Measurements from ENCODE around the gene TMSB4X.

TMSB4X gene

DNA sequence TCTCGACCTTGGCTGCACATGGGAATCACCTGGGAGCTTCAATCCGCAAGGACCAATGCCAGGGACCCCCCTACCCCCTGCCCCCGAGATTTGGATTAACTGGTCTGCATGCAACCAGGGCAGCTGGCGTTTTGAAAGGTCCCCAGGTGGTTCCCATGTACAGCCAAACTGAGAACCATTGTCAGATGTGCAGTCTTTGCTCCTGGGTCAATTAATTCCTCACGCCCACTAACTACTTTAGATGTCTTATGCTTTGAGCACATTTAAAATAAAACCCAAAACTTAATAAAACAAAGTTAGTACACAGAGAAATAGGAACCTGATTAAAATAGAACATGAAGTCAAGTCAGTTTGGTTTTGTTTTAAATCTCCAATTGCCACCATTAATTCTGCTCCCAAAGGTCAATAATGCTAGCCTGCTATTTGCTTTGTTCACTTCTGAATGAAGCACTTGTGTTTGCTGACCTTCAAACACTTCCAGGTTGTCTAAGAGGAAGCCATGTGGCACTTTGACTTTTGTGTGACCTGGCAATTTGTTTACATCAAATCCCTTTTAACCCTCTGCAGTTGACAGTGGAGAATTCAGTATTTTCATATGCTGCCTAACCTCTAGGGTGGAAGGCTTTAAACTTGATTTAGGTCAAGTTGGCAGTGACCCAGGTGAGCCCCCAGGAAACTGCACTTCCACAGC, 27.2 kb upstream of the TMSB4X start:
- Histone ChIP-seq H3K4me1 (ENCODE audit: control insufficient read depth, insufficient read depth, low read length) (peaks cover 6% of the 10 kb centered on the region), H3K9ac (ENCODE audit: low read depth, low read length) (no peak overlapping the region), H3K4me3 (ENCODE audit: low read depth, low read length) (no peak overlapping the region), H3K27me3 (ENCODE audit: control insufficient read depth, insufficient read depth, low read length) (no peaks in the 10 kb centered on the region), H3K36me3 (ENCODE audit: control insufficient read depth, insufficient read depth, low read length) (no peaks in the 10 kb centered on the region), H3K9me3 (ENCODE audit: control insufficient read depth, insufficient read depth, low read length) (no peaks in the 10 kb centered on the region)

DNA sequence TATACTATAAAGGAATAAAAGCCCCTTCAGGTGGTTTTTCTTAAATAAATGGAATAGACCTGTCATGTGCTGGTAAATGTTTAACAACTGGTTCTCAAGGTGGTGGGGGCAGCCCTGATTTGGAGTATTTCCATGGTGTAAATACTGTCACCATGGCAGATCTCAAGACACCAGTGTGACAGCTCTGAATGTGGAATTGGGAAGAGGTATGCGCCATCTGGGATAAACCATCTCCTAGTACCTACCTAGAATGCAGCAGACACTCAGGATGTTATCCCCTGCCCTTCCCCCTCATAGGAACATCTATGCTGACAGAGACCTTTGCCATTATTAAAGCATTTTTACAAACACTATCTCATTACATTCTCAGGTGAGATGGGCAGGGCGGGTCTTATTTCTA, 26.4 kb upstream of the TMSB4X start:
- H3K4me1 ChIP-seq (ENCODE audit: control insufficient read depth, insufficient read depth, low read length), result peaks cover 6% of the 10 kb centered on the region
- H3K27me3 ChIP-seq (ENCODE audit: control insufficient read depth, insufficient read depth, low read length), result no peaks in the 10 kb centered on the region
- no peak overlapping the region for H3K4me3 ChIP-seq (ENCODE audit: low read depth, low read length)
- H3K9me3 ChIP-seq (ENCODE audit: control insufficient read depth, insufficient read depth, low read length), result no peaks in the 10 kb centered on the region
- H3K36me3 ChIP-seq (ENCODE audit: control insufficient read depth, insufficient read depth, low read length), result no peaks in the 10 kb centered on the region
- H3K9ac ChIP-seq (ENCODE audit: low read depth, low read length), result no peak overlapping the region

DNA sequence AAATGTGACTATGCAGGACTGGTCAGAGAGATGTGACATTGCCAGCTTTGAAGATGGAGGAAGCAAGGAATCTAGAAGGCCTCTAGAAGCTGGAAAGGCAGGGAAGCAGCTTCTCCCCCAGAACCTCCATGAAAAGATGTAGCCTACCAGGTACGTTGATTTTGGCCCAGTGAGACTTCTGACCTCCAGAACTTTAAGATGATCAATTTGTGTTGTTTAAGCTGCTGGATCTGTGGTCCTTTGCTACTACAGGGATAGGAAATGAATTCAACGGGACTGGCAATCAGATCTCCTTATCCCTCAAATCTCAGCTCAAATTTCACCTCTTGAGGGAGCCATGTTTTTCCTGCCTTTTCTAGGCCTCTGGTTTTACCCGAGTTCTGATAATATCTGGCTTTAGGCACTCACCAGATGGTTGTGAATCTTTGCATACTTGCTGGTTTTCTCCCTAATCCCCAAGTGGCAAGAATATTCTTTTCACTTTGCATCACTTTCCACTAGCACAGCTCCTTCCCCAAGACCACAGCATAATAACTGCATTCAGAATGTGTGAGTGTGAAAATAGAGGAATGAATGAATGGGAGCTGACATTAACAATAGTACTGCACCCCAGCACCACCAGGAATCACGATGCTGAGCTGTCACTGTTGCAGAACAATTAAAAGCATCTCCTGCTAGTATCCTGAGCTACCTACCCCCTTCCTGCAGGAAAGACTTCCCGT, 25.5 kb upstream of the TMSB4X start:
- H3K9ac ChIP-seq (ENCODE audit: low read depth, low read length), result no peak overlapping the region
- H3K4me1 ChIP-seq (ENCODE audit: control insufficient read depth, insufficient read depth, low read length), result peaks cover 6% of the 10 kb centered on the region
- H3K4me3 ChIP-seq (ENCODE audit: low read depth, low read length), result no peak overlapping the region
- no peaks in the 10 kb centered on the region for H3K9me3 ChIP-seq (ENCODE audit: control insufficient read depth, insufficient read depth, low read length)
- H3K36me3 ChIP-seq (ENCODE audit: control insufficient read depth, insufficient read depth, low read length), result no peaks in the 10 kb centered on the region
- no peaks in the 10 kb centered on the region for H3K27me3 ChIP-seq (ENCODE audit: control insufficient read depth, insufficient read depth, low read length)

DNA sequence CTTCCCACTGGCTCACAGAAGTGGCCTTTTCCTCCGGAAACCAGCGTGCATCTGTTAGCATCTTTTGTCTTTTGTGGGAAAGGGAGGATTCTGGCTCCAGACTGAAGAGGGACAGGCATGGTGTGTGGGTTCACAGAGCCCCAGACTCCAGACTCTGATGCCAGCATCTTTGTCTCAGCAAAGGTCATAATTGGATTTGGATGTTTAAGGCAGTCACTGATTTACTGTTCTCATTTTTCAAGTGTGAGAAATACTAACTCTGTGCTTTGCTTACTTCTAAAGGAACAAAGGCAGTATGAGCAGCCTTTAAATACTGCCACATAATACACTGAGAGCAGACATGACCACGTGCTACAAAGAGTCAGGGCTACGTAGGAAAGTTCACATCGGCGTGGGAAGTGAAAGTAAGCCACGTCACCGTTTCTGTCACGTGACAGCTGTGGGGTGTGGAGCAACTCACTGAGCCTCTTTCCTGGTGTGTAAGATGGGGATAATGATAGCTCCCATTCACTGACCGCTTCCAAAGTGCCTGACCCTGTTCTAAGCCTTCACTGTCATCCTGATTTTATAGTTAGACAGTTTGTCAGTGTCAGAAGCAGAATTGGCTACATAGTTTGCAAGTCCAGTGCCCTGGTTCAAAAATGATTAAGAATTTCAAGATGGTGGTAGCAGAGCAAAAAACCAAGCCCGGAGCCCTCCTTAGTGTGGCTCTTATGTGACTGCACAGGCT, 24.8 kb upstream of the TMSB4X start:
- peaks cover 6% of the 10 kb centered on the region for H3K4me1 ChIP-seq (ENCODE audit: control insufficient read depth, insufficient read depth, low read length)
- H3K9ac ChIP-seq (ENCODE audit: low read depth, low read length), result no peak overlapping the region
- no peaks in the 10 kb centered on the region for H3K9me3 ChIP-seq (ENCODE audit: control insufficient read depth, insufficient read depth, low read length)
- H3K27me3 ChIP-seq (ENCODE audit: control insufficient read depth, insufficient read depth, low read length), result no peaks in the 10 kb centered on the region
- H3K4me3 ChIP-seq (ENCODE audit: low read depth, low read length), result no peak overlapping the region
- H3K36me3 ChIP-seq (ENCODE audit: control insufficient read depth, insufficient read depth, low read length), result no peaks in the 10 kb centered on the region

DNA sequence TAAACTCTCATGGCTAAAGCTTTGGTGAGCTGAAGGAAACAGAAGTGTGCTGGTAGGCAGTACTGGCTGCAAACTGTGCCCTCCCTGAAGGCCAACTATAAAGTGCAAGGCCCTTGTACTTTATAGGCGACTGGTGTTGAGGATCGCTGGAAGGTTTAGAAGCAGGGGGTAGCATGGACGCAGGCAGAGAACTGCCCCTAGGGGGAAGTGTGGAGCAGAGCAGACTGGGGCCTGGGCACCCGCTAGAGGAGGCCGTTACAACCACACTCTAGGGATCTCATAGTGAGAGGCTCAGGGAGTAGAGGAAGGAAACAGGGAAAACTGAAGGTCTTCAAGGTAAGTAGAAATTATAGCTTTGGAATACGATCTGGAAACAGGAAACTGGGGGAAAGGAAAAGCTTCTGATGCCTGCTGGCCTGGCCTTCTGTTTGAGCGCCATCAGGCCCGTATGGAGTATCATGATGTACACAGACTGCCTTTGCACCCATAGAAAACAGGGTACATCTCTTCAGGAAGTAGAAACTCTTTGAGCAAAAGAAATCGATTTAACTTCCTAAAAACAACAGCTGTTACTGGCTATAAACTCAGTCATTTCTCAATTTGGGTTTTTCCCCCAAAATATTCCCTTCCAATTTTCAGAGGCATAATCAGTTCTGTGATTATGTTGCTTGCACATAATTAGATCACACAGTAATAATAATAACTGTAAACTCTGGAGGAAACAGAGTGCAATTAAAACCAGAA, 23.9 kb upstream of the TMSB4X start:
- no peak overlapping the region for H3K4me3 ChIP-seq (ENCODE audit: low read depth, low read length)
- H3K27me3 ChIP-seq (ENCODE audit: control insufficient read depth, insufficient read depth, low read length), result no peaks in the 10 kb centered on the region
- no peaks in the 10 kb centered on the region for H3K9me3 ChIP-seq (ENCODE audit: control insufficient read depth, insufficient read depth, low read length)
- H3K4me1 ChIP-seq (ENCODE audit: control insufficient read depth, insufficient read depth, low read length), result peaks cover 6% of the 10 kb centered on the region
- H3K36me3 ChIP-seq (ENCODE audit: control insufficient read depth, insufficient read depth, low read length), result no peaks in the 10 kb centered on the region
- H3K9ac ChIP-seq (ENCODE audit: low read depth, low read length), result no peak overlapping the region

DNA sequence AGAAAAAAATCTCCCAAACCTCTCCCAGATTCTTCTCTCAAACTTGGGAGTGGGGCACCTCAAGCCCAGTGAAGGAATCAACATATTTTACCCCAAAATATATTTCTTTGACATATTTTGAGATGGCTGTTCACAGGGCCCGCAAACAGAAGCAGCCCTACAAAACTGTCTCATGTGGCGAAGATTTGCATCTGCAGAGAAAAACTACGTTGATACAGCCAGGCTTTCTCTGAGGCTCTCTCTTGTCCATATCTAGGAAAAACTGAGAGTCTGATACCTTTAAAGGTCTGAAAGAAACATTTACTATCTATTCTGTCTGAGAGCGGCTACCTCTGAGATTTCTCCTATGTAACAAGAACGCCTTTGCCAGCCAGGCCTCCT, 23.3 kb upstream of the TMSB4X start:
- Histone ChIP-seq H3K4me3 (ENCODE audit: low read depth, low read length) (no peak overlapping the region), H3K9me3 (ENCODE audit: control insufficient read depth, insufficient read depth, low read length) (no peaks in the 10 kb centered on the region), H3K27me3 (ENCODE audit: control insufficient read depth, insufficient read depth, low read length) (no peaks in the 10 kb centered on the region), H3K36me3 (ENCODE audit: control insufficient read depth, insufficient read depth, low read length) (no peaks in the 10 kb centered on the region), H3K9ac (ENCODE audit: low read depth, low read length) (no peak overlapping the region), H3K4me1 (ENCODE audit: control insufficient read depth, insufficient read depth, low read length) (peaks cover under 1% of the 10 kb centered on the region)

DNA sequence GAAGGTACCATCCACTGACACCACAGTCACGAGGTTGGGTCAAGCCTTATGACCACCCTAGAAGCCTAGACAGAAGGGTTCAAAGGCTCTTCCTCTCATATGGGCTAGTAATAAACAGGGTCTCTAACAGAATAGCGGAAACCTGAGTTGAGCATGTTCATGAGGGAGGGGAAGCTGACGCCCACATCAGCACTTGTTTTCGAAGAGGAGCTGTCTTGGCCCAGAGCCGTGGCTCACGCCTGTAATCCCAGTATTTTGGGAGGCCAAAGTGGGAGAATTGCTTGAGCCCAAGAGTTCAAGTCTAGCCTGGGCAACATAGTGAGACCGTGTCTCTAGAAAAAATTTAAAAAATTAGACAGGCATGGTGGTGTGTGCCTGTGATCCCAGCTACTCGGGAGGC, 21.5 kb upstream of the TMSB4X start:
- H3K4me3 ChIP-seq (ENCODE audit: low read depth, low read length), result no peak overlapping the region
- H3K4me1 ChIP-seq (ENCODE audit: control insufficient read depth, insufficient read depth, low read length), result no peaks in the 10 kb centered on the region
- H3K27me3 ChIP-seq (ENCODE audit: control insufficient read depth, insufficient read depth, low read length), result no peaks in the 10 kb centered on the region
- H3K9me3 ChIP-seq (ENCODE audit: control insufficient read depth, insufficient read depth, low read length), result no peaks in the 10 kb centered on the region
- no peaks in the 10 kb centered on the region for H3K36me3 ChIP-seq (ENCODE audit: control insufficient read depth, insufficient read depth, low read length)
- no peak overlapping the region for H3K9ac ChIP-seq (ENCODE audit: low read depth, low read length)

DNA sequence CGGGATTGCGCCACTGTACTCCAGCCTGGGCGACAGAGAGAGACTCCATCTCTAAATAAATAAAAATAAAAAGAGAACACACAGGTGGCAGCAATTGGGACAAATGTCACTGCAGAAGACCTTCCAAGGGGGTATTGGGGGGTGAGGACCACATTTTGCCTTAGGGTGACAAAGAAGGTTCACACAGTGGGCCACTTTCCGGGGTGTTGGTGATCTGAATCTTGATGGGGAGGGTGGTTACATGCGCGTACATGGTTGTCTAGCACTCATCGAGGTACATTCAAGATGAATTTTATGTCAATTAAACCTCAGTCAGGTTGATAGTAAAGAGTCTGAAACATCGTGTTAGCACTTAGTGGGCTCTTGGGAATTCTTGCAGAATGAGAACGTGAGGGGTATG, 20.5 kb upstream of the TMSB4X start:
- no peaks in the 10 kb centered on the region for H3K4me1 ChIP-seq (ENCODE audit: control insufficient read depth, insufficient read depth, low read length)
- H3K4me3 ChIP-seq (ENCODE audit: low read depth, low read length), result no peak overlapping the region
- H3K36me3 ChIP-seq (ENCODE audit: control insufficient read depth, insufficient read depth, low read length), result no peaks in the 10 kb centered on the region
- H3K27me3 ChIP-seq (ENCODE audit: control insufficient read depth, insufficient read depth, low read length), result no peaks in the 10 kb centered on the region
- no peak overlapping the region for H3K9ac ChIP-seq (ENCODE audit: low read depth, low read length)
- H3K9me3 ChIP-seq (ENCODE audit: control insufficient read depth, insufficient read depth, low read length), result no peaks in the 10 kb centered on the region

DNA sequence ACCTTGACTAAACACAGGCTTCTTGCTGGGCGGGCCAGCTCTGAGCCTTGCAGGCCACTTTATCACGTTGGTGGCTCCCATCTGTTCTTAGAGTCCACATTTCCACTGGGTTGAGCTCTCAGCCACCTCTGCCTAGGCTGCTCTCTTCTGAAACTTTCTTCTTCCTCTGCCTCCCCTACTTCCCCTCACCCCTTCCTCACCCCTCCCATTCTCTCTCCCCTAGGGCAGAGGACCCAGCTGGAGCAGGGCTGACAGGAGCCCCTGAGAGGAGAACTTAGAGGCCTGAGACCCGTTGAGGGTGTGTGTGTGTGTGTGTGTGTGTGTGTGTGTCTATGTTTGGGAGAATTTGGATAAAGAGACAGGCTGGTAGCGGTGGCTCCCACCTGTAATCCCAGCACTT, 19.9 kb upstream of the TMSB4X start:
- Histone ChIP-seq H3K9me3 (ENCODE audit: control insufficient read depth, insufficient read depth, low read length) (no peaks in the 10 kb centered on the region), H3K27me3 (ENCODE audit: control insufficient read depth, insufficient read depth, low read length) (no peaks in the 10 kb centered on the region), H3K4me1 (ENCODE audit: control insufficient read depth, insufficient read depth, low read length) (no peaks in the 10 kb centered on the region), H3K9ac (ENCODE audit: low read depth, low read length) (no peak overlapping the region), H3K4me3 (ENCODE audit: low read depth, low read length) (no peak overlapping the region), H3K36me3 (ENCODE audit: control insufficient read depth, insufficient read depth, low read length) (no peaks in the 10 kb centered on the region)

DNA sequence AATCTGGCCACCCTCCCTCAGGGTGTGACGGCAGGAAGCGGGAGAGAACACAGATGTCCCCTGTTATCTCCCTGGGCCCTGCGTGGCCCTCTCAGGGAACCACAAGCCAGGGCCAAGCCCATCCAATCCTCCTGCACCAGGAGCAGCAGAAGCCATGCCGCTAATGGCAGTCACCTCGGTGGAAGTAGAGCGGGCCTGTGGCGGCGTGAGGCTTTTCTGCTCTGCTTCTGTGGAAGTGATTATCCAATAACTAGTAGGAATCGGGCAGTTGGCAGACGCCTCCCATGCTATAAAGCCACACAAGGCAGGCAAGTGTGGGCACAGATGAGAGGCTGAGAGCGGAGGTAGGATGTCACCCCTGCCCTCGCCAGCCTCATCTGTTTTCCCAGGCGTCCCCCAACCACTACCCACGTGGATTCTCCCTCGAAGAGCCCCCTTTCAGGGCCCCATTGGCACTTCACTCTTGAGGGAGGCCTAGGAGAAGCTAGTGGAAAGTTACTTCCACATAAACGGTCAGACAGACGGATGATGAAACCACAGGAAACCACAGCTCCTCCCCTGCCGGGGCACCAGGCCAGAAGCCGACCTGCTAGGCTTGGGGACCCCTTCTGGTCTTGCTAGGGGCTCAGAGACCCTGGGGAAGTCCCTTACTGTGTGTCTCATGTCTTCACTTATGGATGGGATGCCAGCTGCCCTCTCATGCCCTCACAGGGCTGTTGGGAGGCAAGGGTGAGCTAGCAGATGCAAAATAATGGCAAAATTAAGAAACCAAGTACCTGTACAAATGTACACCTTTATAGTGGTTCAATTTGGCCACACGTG, 18.8 kb upstream of the TMSB4X start:
- H3K4me3 ChIP-seq (ENCODE audit: low read depth, low read length), result no peak overlapping the region
- H3K9ac ChIP-seq (ENCODE audit: low read depth, low read length), result no peak overlapping the region
- no peaks in the 10 kb centered on the region for H3K4me1 ChIP-seq (ENCODE audit: control insufficient read depth, insufficient read depth, low read length)
- H3K27me3 ChIP-seq (ENCODE audit: control insufficient read depth, insufficient read depth, low read length), result no peaks in the 10 kb centered on the region
- H3K9me3 ChIP-seq (ENCODE audit: control insufficient read depth, insufficient read depth, low read length), result no peaks in the 10 kb centered on the region
- no peaks in the 10 kb centered on the region for H3K36me3 ChIP-seq (ENCODE audit: control insufficient read depth, insufficient read depth, low read length)
